Neural cell (in vitro differentiated cells): Measurements from ENCODE around the gene STARD9. TPM values are rescaled to one million over a fixed set of nuclear protein-coding genes. Genes with fewer than 3 reads are reported as not detected.

Experiments
- H2AFZ ChIP-seq: fragments of 200-600, 300-800 bp; sonication (generic), shearing (Covaris generic); 2 replicates; pipeline ENCODE4 v1.6.0; 2014; ENCODE audit warnings: low read depth, mild to moderate bottlenecking, antibody characterized with exemption, low read length, moderate library complexity
- H3F3A ChIP-seq: fragments of 200-600 bp; shearing (Covaris generic); 2 replicates; pipeline ENCODE4 v1.6.1; 2016; ENCODE audit warnings: mild to moderate bottlenecking, moderate library complexity, mixed read lengths, antibody characterized with exemption, low read length; ENCODE audit not compliant: insufficient read depth, poor library complexity, severe bottlenecking
- H3K27ac ChIP-seq: fragments of 200-600, 300-800 bp; sonication (generic), shearing (Covaris generic); 2 replicates; pipeline ENCODE4 v1.5.1; 2014; ENCODE audit warnings: mild to moderate bottlenecking, low read length, moderate library complexity
- H3K27me3 ChIP-seq: fragments of 300-800, 200-600 bp; sonication (generic), shearing (Covaris generic); 2 replicates; pipeline ENCODE4 v1.6.0; 2014; ENCODE audit warnings: mild to moderate bottlenecking, low read depth, low read length, moderate library complexity; ENCODE audit not compliant: insufficient read depth
- H3K36me3 ChIP-seq: fragments of 300-800, 200-600 bp; sonication (generic), shearing (Covaris generic); 2 replicates; pipeline ENCODE4 v1.5.1; 2014; ENCODE audit warnings: mild to moderate bottlenecking, antibody characterized with exemption, low read length, moderate library complexity; ENCODE audit not compliant: insufficient read depth
- H3K4me2 ChIP-seq: fragments of 300-800, 200-600 bp; sonication (generic), shearing (Covaris generic); 2 replicates; pipeline ENCODE4 v1.6.0; 2014; ENCODE audit warnings: mild to moderate bottlenecking, low read length
- H3K4me3 ChIP-seq: fragments of 300-800, 200-600 bp; sonication (generic), shearing (Covaris generic); 2 replicates; pipeline ENCODE4 v1.5.1; 2014; ENCODE audit warnings: mild to moderate bottlenecking, low read length, moderate library complexity
- H3K79me2 ChIP-seq: fragments of 200-600 bp; shearing (Covaris generic); replicated peaks from 2 replicates; pipeline ENCODE4 v1.6.0; 2014; ENCODE audit warnings: mild to moderate bottlenecking, low read length, moderate library complexity; ENCODE audit not compliant: insufficient read depth
- H3K9ac ChIP-seq: fragments of 300-800, 200-600 bp; sonication (generic), shearing (Covaris generic); 2 replicates; pipeline ENCODE4 v1.6.1; 2016; ENCODE audit warnings: mild to moderate bottlenecking, low read length, mixed read lengths
- H3K9me2 ChIP-seq: fragments of 200-600 bp; shearing (Covaris generic); 2 replicates; pipeline ENCODE4 v1.6.1; 2016; ENCODE audit warnings: mild to moderate bottlenecking, low read length, mixed read lengths; ENCODE audit not compliant: insufficient read depth
- H3K9me3 ChIP-seq: fragments of 200-600, 300-800 bp; sonication (generic), shearing (Covaris generic); 2 replicates; pipeline ENCODE4 v1.6.1; 2016; ENCODE audit warnings: mild to moderate bottlenecking, mixed run types, low read length, moderate library complexity, mixed read lengths
- H4K20me1 ChIP-seq: fragments of 200-600 bp; shearing (Covaris generic); 2 replicates; pipeline ENCODE4 v1.6.1; 2016; ENCODE audit warnings: mild to moderate bottlenecking, mixed run types; ENCODE audit not compliant: insufficient read depth
- CTCF ChIP-seq: fragments of 450-650 bp; IDR thresholded peaks from 2 replicates; pipeline ENCODE4 v1.5.1; 2014; ENCODE audit warnings: antibody characterized with exemption, mild to moderate bottlenecking, moderate library complexity; ENCODE audit not compliant: poor library complexity, severe bottlenecking
- EP300 ChIP-seq: fragments of 450-650 bp; conservative IDR thresholded peaks from 2 replicates; pipeline ENCODE4 v1.6.1; 2014; ENCODE audit warnings: antibody characterized with exemption, mild to moderate bottlenecking, moderate library complexity; ENCODE audit not compliant: poor library complexity, severe bottlenecking
- EZH2 ChIP-seq: fragments of 200-600, 300-800 bp; shearing (Covaris generic), sonication (generic); IDR thresholded peaks from 2 replicates; pipeline ENCODE4 v1.6.1; 2014; ENCODE audit warnings: antibody characterized with exemption, low read length, borderline replicate concordance, mild to moderate bottlenecking; ENCODE audit not compliant: insufficient read depth, poor library complexity, severe bottlenecking
- MXI1 ChIP-seq: fragments of 450-650 bp; conservative IDR thresholded peaks from 2 replicates; pipeline ENCODE4 v1.6.1; 2014; ENCODE audit warnings: antibody characterized with exemption, mild to moderate bottlenecking; ENCODE audit not compliant: poor library complexity, severe bottlenecking
- POLR2AphosphoS5 ChIP-seq: IDR thresholded peaks from 2 replicates; pipeline ENCODE4 v1.6.1; 2012
- RAD21 ChIP-seq: fragments of 450-650 bp; conservative IDR thresholded peaks from 2 replicates; pipeline ENCODE4 v1.6.1; 2014; ENCODE audit warnings: antibody characterized with exemption, mild to moderate bottlenecking, moderate library complexity
- SMC3 ChIP-seq: fragments of 450-650 bp; conservative IDR thresholded peaks from 2 replicates; pipeline ENCODE4 v1.6.1; 2014; ENCODE audit warnings: antibody characterized with exemption, mild to moderate bottlenecking, moderate library complexity; ENCODE audit not compliant: poor library complexity
- TAF1 ChIP-seq: IDR thresholded peaks from 2 replicates; pipeline ENCODE4 v1.6.1; 2012; ENCODE audit warnings: low read depth
- polyA plus RNA-seq: library from polyadenylated mRNA; depleted of rRNA; stranded (reverse); fragments of >200 nt; gene quantifications from 2 replicates; pipeline ENCODE4 v1.2.3, GENCODE V29; 2014
- TF ChIP-seq, protein P1 (sequence below): IDR thresholded peaks from 2 replicates; pipeline ENCODE4 v1.6.1; 2012; ENCODE audit warnings: borderline replicate concordance

Gene STARD9
- polyA plus RNA-seq, 1 donor from 2014 or later: 6.4 TPM

GRCh38 chr15:42716125-42716524 lies 140.7 kb downstream of the STARD9 start:
- no peak for TF ChIP-seq EZH2
- no peak overlapping the region for H3K27ac ChIP-seq

GRCh38 chr15:42716626-42717025 lies 141.2 kb downstream of the STARD9 start:
- TF ChIP-seq CTCF (no peak), RAD21 (no peak), EP300 (no peak), MXI1 (no peak), POLR2AphosphoS5 (no peak)
- TF ChIP-seq, protein P1, sequence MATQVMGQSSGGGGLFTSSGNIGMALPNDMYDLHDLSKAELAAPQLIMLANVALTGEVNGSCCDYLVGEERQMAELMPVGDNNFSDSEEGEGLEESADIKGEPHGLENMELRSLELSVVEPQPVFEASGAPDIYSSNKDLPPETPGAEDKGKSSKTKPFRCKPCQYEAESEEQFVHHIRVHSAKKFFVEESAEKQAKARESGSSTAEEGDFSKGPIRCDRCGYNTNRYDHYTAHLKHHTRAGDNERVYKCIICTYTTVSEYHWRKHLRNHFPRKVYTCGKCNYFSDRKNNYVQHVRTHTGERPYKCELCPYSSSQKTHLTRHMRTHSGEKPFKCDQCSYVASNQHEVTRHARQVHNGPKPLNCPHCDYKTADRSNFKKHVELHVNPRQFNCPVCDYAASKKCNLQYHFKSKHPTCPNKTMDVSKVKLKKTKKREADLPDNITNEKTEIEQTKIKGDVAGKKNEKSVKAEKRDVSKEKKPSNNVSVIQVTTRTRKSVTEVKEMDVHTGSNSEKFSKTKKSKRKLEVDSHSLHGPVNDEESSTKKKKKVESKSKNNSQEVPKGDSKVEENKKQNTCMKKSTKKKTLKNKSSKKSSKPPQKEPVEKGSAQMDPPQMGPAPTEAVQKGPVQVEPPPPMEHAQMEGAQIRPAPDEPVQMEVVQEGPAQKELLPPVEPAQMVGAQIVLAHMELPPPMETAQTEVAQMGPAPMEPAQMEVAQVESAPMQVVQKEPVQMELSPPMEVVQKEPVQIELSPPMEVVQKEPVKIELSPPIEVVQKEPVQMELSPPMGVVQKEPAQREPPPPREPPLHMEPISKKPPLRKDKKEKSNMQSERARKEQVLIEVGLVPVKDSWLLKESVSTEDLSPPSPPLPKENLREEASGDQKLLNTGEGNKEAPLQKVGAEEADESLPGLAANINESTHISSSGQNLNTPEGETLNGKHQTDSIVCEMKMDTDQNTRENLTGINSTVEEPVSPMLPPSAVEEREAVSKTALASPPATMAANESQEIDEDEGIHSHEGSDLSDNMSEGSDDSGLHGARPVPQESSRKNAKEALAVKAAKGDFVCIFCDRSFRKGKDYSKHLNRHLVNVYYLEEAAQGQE: no peak
- no peak overlapping the region for H2AFZ ChIP-seq
- H3F3A ChIP-seq: no peaks in the 10 kb centered on the region
- no peak overlapping the region for H3K4me2 ChIP-seq
- H3K36me3 ChIP-seq: no peaks in the 10 kb centered on the region
- no peaks in the 10 kb centered on the region for H3K9me3 ChIP-seq
- no peak overlapping the region for H3K27ac ChIP-seq
- H3K79me2 ChIP-seq: no peaks in the 10 kb centered on the region
- no peaks in the 10 kb centered on the region for H4K20me1 ChIP-seq
- no peak overlapping the region for H3K4me3 ChIP-seq
- H3K27me3 ChIP-seq: no peaks in the 10 kb centered on the region
- no peaks in the 10 kb centered on the region for H3K9me2 ChIP-seq
- H3K9ac ChIP-seq: no peak overlapping the region

More at GRCh38 chr15:42716125-42716524, 140.7 kb downstream of the STARD9 start:
- Histone ChIP-seq H3K4me3 (no peak overlapping the region), H3K4me2 (no peak overlapping the region), H2AFZ (no peak overlapping the region), H3K9me2 (no peaks in the 10 kb centered on the region), H3K36me3 (no peaks in the 10 kb centered on the region), H3K9ac (no peak overlapping the region), H3K27me3 (no peaks in the 10 kb centered on the region), H3K79me2 (no peaks in the 10 kb centered on the region), H4K20me1 (no peaks in the 10 kb centered on the region), H3F3A (no peaks in the 10 kb centered on the region), H3K9me3 (no peaks in the 10 kb centered on the region)

DNA sequence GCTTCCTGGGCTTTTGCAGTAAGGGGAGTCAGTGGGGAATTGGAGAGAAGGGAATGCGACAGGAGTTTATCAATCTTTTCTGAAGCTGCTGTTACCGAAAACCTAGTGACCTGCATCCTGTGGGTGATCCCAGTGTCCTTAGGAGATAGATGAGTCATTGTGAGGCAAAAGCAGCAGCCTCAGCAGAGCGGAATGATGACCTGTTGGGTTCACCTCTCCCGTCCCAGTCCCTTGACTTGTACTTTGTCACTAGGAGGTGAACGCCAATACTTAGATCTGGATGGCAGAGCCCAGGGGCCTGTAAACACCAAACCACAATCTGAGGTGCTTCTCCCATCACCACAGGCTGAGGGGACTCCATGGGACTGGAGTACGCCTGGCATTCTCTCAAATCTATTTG lies 143.6 kb downstream of the STARD9 start:
- Histone ChIP-seq H3K27ac (no peak overlapping the region), H3K4me2 (no peak overlapping the region), H3F3A (no peaks in the 10 kb centered on the region), H3K9me2 (no peaks in the 10 kb centered on the region), H3K9me3 (no peaks in the 10 kb centered on the region), H3K9ac (no peak overlapping the region), H4K20me1 (no peaks in the 10 kb centered on the region), H3K36me3 (peaks cover 2% of the 10 kb centered on the region), H3K79me2 (no peaks in the 10 kb centered on the region), H3K4me3 (no peak overlapping the region), H2AFZ (no peak overlapping the region), H3K27me3 (no peaks in the 10 kb centered on the region)
- TF ChIP-seq EZH2 (no peak), TAF1 (no peak), RAD21 (no peak), POLR2AphosphoS5 (no peak), MXI1 (no peak), CTCF (no peak), EP300 (no peak), SMC3 (no peak)
- TF ChIP-seq, protein P1: no peak
